GM19463 (cell line): ENCODE data around the gene RBPJL.

ENCODE experiments used
- ATAC-seq: cut with Tn5 transposase; IDR thresholded peaks from one replicate; pipeline ENCODE4 v1.9.1; 2021; ENCODE audit warnings: mild to moderate bottlenecking, moderate library complexity; ENCODE audit not compliant: unreplicated experiment

Gene RBPJL

GRCh38 chr20:45316150-45317080 is 9.8 kb downstream of the RBPJL start:
- ATAC-seq: no peak

- ATAC-seq: no peak
Observed at GRCh38 chr20:45317826-45318225, 11.2 kb downstream of the RBPJL start.

GRCh38 chr20:45318386-45318939 is 11.8 kb downstream of the RBPJL start:
- ATAC-seq: no peak

- no peak for ATAC-seq
Observed at GRCh38 chr20:45318948-45319347, 12.3 kb downstream of the RBPJL start.

GRCh38 chr20:45320948-45321595 is 14.4 kb downstream of the RBPJL start:
- ATAC-seq: peak; percentile 77

GRCh38 chr20:45322952-45323383 is 16.3 kb downstream of the RBPJL start:
- ATAC-seq: no peak

- ATAC-seq: no peak
Observed at GRCh38 chr20:45323731-45324130, 17.1 kb downstream of the RBPJL start.

- ATAC-seq: no peak
Observed at GRCh38 chr20:45325371-45325770, 18.7 kb downstream of the RBPJL start.

- no peak for ATAC-seq
Observed at GRCh38 chr20:45328451-45328850, 21.8 kb downstream of the RBPJL start.

- ATAC-seq: no peak
Observed at GRCh38 chr20:45329497-45330319, 23.1 kb downstream of the RBPJL start.

- ATAC-seq: no peak
Observed at GRCh38 chr20:45330476-45330875, 23.8 kb downstream of the RBPJL start.

- ATAC-seq: no peak
Observed at GRCh38 chr20:45336530-45337366, 30.1 kb downstream of the RBPJL start.

GRCh38 chr20:45337367-45338120 is 30.9 kb downstream of the RBPJL start:
- ATAC-seq: no peak

- no peak for ATAC-seq
Observed at GRCh38 chr20:45338121-45339030, 31.7 kb downstream of the RBPJL start.

- ATAC-seq: no peak
Observed at GRCh38 chr20:45339084-45339483, 32.4 kb downstream of the RBPJL start.

- ATAC-seq: no peak
Observed at GRCh38 chr20:45339799-45340198, 33.2 kb downstream of the RBPJL start.

- ATAC-seq: no peak
Observed at GRCh38 chr20:45340236-45340847, 33.7 kb downstream of the RBPJL start.

GRCh38 chr20:45340951-45341350 is 34.3 kb downstream of the RBPJL start:
- no peak for ATAC-seq
